ENCODE results near the gene C2orf92.
"Not testable (repeated sequence)": the region's sequence is repeated elsewhere in the genome, so short reads cannot be mapped to it uniquely, and the experiment has no call there.

Gene C2orf92

DNA sequence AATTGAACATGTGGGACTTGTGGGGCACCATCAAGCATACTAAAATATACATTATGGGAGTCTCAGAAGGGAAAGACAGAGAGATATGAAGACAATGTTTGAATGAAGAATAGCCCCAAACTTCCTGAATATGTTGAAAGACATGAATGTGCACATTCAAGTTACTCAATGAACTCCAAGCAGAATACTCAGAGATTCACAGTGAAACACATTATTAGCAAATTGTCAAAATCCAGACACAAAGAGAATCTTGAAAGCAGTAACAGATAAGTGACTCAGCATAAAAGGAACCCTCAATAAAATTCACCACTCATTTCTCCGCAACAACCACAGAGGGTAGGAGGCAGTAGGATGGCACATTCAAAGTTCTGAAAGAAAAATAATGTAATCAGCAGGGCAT lies 8.8 kb downstream of the C2orf92 start:
- no peak overlapping the region for H3K4me3 ChIP-seq (ENCODE audit: low read depth, low read length)
- TF ChIP-seq, protein P1, sequence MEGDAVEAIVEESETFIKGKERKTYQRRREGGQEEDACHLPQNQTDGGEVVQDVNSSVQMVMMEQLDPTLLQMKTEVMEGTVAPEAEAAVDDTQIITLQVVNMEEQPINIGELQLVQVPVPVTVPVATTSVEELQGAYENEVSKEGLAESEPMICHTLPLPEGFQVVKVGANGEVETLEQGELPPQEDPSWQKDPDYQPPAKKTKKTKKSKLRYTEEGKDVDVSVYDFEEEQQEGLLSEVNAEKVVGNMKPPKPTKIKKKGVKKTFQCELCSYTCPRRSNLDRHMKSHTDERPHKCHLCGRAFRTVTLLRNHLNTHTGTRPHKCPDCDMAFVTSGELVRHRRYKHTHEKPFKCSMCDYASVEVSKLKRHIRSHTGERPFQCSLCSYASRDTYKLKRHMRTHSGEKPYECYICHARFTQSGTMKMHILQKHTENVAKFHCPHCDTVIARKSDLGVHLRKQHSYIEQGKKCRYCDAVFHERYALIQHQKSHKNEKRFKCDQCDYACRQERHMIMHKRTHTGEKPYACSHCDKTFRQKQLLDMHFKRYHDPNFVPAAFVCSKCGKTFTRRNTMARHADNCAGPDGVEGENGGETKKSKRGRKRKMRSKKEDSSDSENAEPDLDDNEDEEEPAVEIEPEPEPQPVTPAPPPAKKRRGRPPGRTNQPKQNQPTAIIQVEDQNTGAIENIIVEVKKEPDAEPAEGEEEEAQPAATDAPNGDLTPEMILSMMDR (IDR thresholded peaks at IDR 0.05; ENCODE audit: low read depth, low read length) = no peak

DNA sequence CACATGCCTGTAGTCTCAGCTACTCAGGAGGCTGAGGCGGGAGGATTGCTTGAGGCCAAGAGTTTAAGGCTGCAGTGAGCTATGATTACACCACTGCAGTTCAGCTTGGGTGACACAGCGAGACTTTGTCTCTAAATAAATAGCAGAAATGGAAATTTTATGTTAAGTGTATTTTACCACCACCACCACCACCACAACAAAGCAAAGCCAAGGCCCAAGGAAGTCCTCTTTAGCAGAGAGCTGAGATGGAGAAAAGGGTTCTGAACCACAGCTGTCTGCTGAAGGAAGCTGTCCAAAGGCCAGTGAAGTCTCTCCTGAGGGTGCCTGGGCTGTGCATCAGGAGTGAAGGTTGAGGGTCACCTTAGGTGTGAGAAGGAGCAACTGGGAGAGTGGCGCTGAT lies 17.7 kb downstream of the C2orf92 start:
- H3K4me3 ChIP-seq (ENCODE audit: low read depth, low read length) = not testable (repeated sequence)

DNA sequence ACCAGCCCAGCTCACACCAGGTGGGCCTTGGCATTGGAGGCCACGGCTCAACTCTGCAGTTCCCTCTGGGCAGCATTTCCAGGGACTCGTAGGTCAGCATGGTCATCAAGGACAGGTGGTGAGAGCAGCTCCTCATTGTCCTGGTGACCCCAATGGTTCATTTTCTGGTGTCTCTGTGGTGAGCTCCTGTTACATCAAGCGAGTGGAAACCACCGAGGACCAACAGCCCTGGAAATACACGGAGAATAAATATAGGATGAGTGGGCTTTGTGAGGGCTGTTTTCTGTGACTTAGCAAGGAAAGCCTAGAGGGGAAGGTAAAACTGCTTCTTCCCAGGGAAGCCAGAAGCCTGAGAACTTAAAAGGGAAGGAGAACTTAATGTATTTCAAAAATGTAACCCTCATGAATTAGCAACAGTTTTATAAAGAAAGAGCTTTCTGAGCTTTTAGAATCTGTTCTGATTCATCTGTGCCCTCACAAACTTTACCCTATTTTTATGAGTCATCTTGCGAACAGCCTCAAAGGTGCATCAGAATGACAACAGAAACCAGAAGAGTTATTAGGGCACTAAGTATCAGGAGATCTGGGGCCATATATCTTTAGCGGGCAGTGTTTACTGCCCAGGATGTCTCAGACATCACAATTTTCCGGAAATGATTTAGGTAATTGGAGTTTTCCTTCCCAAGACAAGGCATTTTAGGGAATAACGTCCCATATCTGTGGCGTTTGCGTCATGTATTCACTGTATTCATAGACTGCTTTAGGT lies 18.7 kb downstream of the C2orf92 start:
- TF ChIP-seq, protein P1 (IDR thresholded peaks at IDR 0.05; ENCODE audit: low read depth, low read length) = no peak
- no peak overlapping the region for H3K4me3 ChIP-seq (ENCODE audit: low read depth, low read length)

DNA sequence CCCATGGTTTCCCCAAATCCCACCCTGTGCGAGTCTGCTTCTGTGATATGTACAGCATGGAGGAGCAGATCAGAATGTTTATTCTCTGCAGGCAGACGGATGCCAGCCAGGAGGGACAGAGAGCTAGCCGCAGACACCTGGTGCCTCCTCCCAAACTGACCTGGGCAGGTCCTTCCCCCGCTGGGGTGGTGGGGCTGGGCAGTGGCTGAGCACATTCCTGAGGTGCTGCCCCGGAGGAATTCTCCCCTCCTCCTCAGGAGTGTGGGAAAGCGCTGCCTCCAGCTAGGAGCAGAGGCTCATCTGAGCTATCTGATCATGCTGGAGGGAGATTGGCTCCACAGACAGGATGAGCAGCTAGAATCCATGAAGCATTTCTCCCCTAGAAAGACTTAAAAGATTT lies 21.7 kb downstream of the C2orf92 start:
- TF ChIP-seq, protein P1 (IDR thresholded peaks at IDR 0.05; ENCODE audit: low read depth, low read length) = no peak
- H3K4me3 ChIP-seq (ENCODE audit: low read depth, low read length) = no peak overlapping the region

DNA sequence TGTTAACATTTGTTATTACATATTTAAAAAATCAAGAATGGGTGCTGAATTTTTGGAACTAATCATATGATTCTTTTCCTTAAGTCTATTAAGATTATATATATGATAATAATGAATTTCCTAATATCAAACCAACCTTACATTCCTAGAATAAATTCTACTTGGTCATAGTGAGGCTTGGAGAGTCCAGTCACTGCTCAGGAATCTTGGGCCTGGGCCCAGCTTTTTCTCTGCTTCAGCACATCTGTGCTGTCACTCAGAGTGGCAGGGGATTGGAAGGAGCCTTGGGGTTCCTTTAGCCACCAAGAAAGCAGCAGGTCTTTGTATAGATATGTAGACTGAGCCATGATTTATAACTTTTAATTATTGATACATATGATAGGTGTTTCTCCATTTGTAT lies 24.0 kb downstream of the C2orf92 start:
- TF ChIP-seq, protein P1 (IDR thresholded peaks at IDR 0.05; ENCODE audit: low read depth, low read length) = no peak
- no peak overlapping the region for H3K4me3 ChIP-seq (ENCODE audit: low read depth, low read length)

DNA sequence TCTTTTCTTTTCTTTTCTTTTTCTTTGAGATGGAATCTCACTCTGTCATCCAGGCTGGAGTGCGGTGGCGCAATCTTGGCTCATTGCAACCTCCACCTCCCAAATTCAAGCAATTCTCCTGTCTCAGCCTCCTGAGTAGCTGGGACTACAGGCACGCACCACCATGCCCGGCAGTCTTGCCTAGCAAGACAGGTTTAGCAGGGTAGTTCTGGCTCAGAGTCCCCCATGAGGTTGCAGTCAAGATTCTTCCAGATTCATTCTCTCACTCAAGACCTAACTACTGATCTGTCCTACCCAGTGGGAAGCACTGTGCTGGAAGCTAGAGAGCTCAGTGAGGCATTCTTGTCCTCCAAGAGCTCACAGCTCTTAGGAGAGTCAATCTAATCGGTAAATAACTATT lies 26.2 kb downstream of the C2orf92 start:
- no peak overlapping the region for H3K4me3 ChIP-seq (ENCODE audit: low read depth, low read length)
- TF ChIP-seq, protein P1 (IDR thresholded peaks at IDR 0.05; ENCODE audit: low read depth, low read length) = no peak

DNA sequence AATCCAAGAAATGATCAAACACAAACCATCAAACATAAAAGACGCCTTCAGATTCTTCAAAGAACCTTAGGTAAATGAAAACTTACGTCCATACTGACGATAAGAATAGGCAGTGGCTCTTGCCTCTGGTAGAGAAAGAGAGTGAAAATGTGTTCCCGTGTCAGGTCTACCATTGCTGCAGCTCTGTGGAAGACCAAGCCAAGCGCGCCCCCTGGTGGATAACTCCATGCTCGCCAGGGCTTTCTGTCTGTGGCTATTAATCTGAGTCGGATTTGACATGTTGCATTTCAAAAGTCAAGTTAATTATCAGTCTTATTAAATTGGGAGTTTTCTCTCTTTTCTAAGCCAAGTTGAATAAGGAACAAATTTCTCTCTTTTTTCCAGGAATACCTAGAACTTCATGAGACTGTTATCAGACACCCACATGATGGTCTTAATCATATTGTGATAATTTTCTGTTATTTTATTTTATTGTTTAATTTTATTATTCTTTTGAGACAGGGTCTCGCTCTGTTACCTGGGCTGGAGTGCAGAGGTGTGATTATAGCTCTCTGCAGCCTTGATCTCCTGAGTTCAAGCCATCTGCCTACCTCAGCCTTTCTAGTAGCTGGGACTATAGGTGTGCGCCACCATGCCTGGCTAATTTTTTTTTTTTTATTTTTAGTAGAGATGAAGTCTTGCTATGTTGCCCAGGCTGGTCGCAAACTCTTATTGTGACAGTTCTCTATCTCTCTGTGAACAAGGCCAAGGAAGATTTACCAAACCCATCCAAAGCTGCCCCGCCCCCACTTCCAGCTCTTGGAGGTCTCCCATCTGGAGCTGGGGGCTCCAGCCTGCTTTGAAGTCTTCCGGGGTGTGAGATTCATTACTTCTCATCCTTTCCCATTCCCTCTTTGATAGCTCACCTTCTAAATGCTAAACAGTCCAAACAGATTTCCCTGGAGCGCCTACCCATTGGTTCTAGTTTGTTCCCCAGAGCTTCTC lies 28.0 kb downstream of the C2orf92 start:
- H3K4me3 ChIP-seq (ENCODE audit: low read depth, low read length) = peak overlapping the region; percentile 12; the same call in 1 of the 2 replicates
- TF ChIP-seq, protein P1 (IDR thresholded peaks at IDR 0.05; ENCODE audit: low read depth, low read length) = peak; percentile 77

Data from WI38 (cell line).